Lower leg skin (tissue), 4 donors: ENCODE results near the gene SUN2. TPM values are rescaled to one million over a fixed set of nuclear protein-coding genes. Genes with fewer than 3 reads are reported as not detected.
A peak's percentile ranks its signal among the peaks of the same experiment; 100 is the strongest.

Experiments used
- DNase-seq, 2 donors: peaks; one replicate each; pipeline ENCODE4 v3.0.0-alpha.2; 2019; ENCODE audit warnings: low spot score in 2 of 2
- H3K4me3 ChIP-seq: fragments of 200-600 bp; sonication (generic); 2 replicates; pipeline ENCODE4 v1.5.1; 2017; ENCODE audit warnings: mild to moderate bottlenecking, low read depth; ENCODE audit not compliant: poor library complexity, severe bottlenecking
- CTCF ChIP-seq, 3 donors: fragments of 450-650 bp; IDR thresholded peaks; one replicate each; pipeline ENCODE4 v1.5.1; 2016; ENCODE audit warnings: antibody characterized with exemption in 3 of 3, mild to moderate bottlenecking in 3 of 3, moderate library complexity in 2 of 3
- POLR2A ChIP-seq, 2 donors: fragments of 450-650 bp; IDR thresholded peaks; one replicate each; pipeline ENCODE4 v1.6.1; 2016 to 2017; ENCODE audit warnings: antibody characterized with exemption in 2 of 2, mild to moderate bottlenecking in 1 of 2, moderate library complexity in 1 of 2
- WGBS, 2 donors: methylation state at CpG; one replicate each; pipeline ENCODE4 v1.1.5; 2018; 5-methylcytosine and 5-hydroxymethylcytosine counted together
- intact Hi-C: fragments of 100-400 bp; cut with DNase I; formaldehyde crosslinking; loops from one replicate; pipeline ENCODE4 v1.15.0; 2023; ENCODE audit warnings: low total_unique reads
- total RNA-seq, 4 donors: library from RNA; depleted of rRNA; stranded (reverse); fragments of >200 nt; gene quantifications; one replicate each; pipeline ENCODE4 v1.1.0, GENCODE V29; 2016

The SUN2 gene
- total RNA-seq, 4 donors from 2014 or later = 231 to 344 (median 282) TPM

GRCh38 chr22:38735465-38736256 lies 20.1 kb downstream of the SUN2 start:
- DNase-seq = no peak
- intact Hi-C loops = no loop called here
- no peak for TF ChIP-seq POLR2A (IDR thresholded peaks at IDR 0.05)
- TF ChIP-seq CTCF (IDR thresholded peaks at IDR 0.05) = no peak
- WGBS, 2 donors = 62 to 71% methylated on average over 15 of the region's 15 CpGs
- no peak overlapping the region for H3K4me3 ChIP-seq

- no peak overlapping the region for H3K4me3 ChIP-seq
- no peak for DNase-seq
- TF ChIP-seq CTCF (IDR thresholded peaks at IDR 0.05) (no peak), POLR2A (IDR thresholded peaks at IDR 0.05) (no peak)
- intact Hi-C loops = no loop called here
- 82 to 84% methylated on average over 4 to 7 of the region's 7 CpGs for WGBS, 2 donors
Observed at GRCh38 chr22:38735126-38735464, 20.7 kb downstream of the SUN2 start.

GRCh38 chr22:38734421-38735100 lies 21.2 kb downstream of the SUN2 start:
- intact Hi-C loops = no loop called here

GRCh38 chr22:38733724-38734381 lies 21.9 kb downstream of the SUN2 start:
- no peak for DNase-seq
- intact Hi-C loops = no loop called here
- WGBS, 2 donors = 61 to 65% methylated on average over 8 of the region's 8 CpGs
- no peak overlapping the region for H3K4me3 ChIP-seq
- TF ChIP-seq POLR2A (IDR thresholded peaks at IDR 0.05) = no peak
- no peak for TF ChIP-seq CTCF (IDR thresholded peaks at IDR 0.05)

More at GRCh38 chr22:38734421-38735100, 21.2 kb downstream of the SUN2 start:
- no peak for DNase-seq
- WGBS, 2 donors = 81 to 89% methylated on average over 12 to 13 of the region's 13 CpGs
- TF ChIP-seq POLR2A (IDR thresholded peaks at IDR 0.05) = no peak
- TF ChIP-seq CTCF (IDR thresholded peaks at IDR 0.05) = no peak
- H3K4me3 ChIP-seq = no peak overlapping the region

GRCh38 chr22:38733329-38733723 lies 22.5 kb downstream of the SUN2 start:
- DNase-seq = no peak
- H3K4me3 ChIP-seq = no peak overlapping the region
- TF ChIP-seq POLR2A (IDR thresholded peaks at IDR 0.05) (no peak), CTCF (IDR thresholded peaks at IDR 0.05) (peak in 1 of 3 donors; percentile 11)
- 32 to 34% methylated on average over 4 of the region's 4 CpGs for WGBS, 2 donors
- intact Hi-C loops = no loop called here
